ENCODE results near the gene MID2. TPM values are rescaled to one million over a fixed set of nuclear protein-coding genes. Genes with fewer than 3 reads are reported as not detected.
"Not testable (repeated sequence)": the region's sequence is repeated elsewhere in the genome, so short reads cannot be mapped to it uniquely, and the experiment has no call there.

Gene MID2
- polyA plus RNA-seq, 1 experiment, result 1.6 TPM

GRCh38 chrX:107936434-107936730, 110.7 kb downstream of the MID2 start:
- no peaks in the 10 kb centered on the region for H3K9me3 ChIP-seq (ENCODE audit: control insufficient read depth, insufficient read depth, low read length)
- no peak overlapping the region for H3K27ac ChIP-seq (ENCODE audit: low read depth, low read length)
- ChIA-PET POLR2A (no interaction called here), CTCF (no interaction called here)
- H3K27me3 ChIP-seq (ENCODE audit: control insufficient read depth, insufficient read depth, low read length), result no peaks in the 10 kb centered on the region
- no peak for DNase-seq (ENCODE audit: low read depth, low spot score)
- no peak for TF ChIP-seq CTCF (IDR thresholded peaks at IDR 0.05; ENCODE audit: low read depth, low read length)
- H3K4me3 ChIP-seq (ENCODE audit: low read depth, low read length), result no peak overlapping the region

GRCh38 chrX:107940095-107940494, 114.4 kb downstream of the MID2 start:
- ChIA-PET POLR2A (no interaction called here), CTCF (no interaction called here)
- no peak for TF ChIP-seq CTCF (IDR thresholded peaks at IDR 0.05; ENCODE audit: low read depth, low read length)

GRCh38 chrX:107955337-107955736, 129.7 kb downstream of the MID2 start:
- DNase-seq (ENCODE audit: low read depth, low spot score); H3K27me3 ChIP-seq (ENCODE audit: control insufficient read depth, insufficient read depth, low read length); H3K9me3 ChIP-seq (ENCODE audit: control insufficient read depth, insufficient read depth, low read length); H3K4me3 ChIP-seq (ENCODE audit: low read depth, low read length); POLR2A ChIA-PET; H3K27ac ChIP-seq (ENCODE audit: low read depth, low read length); CTCF ChIA-PET: not testable (repeated sequence)

More at GRCh38 chrX:107940095-107940494, 114.4 kb downstream of the MID2 start:
- Histone ChIP-seq H3K27ac (ENCODE audit: low read depth, low read length) (no peak overlapping the region), H3K4me3 (ENCODE audit: low read depth, low read length) (no peak overlapping the region), H3K9me3 (ENCODE audit: control insufficient read depth, insufficient read depth, low read length) (no peaks in the 10 kb centered on the region), H3K27me3 (ENCODE audit: control insufficient read depth, insufficient read depth, low read length) (no peaks in the 10 kb centered on the region)
- no peak for DNase-seq (ENCODE audit: low read depth, low spot score)

- no peaks in the 10 kb centered on the region for H3K9me3 ChIP-seq (ENCODE audit: control insufficient read depth, insufficient read depth, low read length)
- DNase-seq (ENCODE audit: low read depth, low spot score), result no peak
- H3K27me3 ChIP-seq (ENCODE audit: control insufficient read depth, insufficient read depth, low read length), result no peaks in the 10 kb centered on the region
- ChIA-PET CTCF (interaction anchor here (1.8 kb wide), 1 partner anchor 10 kb away, joined by 4 read pairs; no protein-coding TSS in a partner anchor), POLR2A (no interaction called here)
- H3K4me3 ChIP-seq (ENCODE audit: low read depth, low read length), result no peak overlapping the region
- TF ChIP-seq CTCF (IDR thresholded peaks at IDR 0.05; ENCODE audit: low read depth, low read length), result no peak
- no peak overlapping the region for H3K27ac ChIP-seq (ENCODE audit: low read depth, low read length)
Measured at GRCh38 chrX:107968623-107969022, 143.0 kb downstream of the MID2 start.

GRCh38 chrX:107970073-107970472, 144.4 kb downstream of the MID2 start:
- no peak for TF ChIP-seq CTCF (IDR thresholded peaks at IDR 0.05; ENCODE audit: low read depth, low read length)
- ChIA-PET POLR2A (no interaction called here), CTCF (interaction anchor here (1.8 kb wide), 1 partner anchor 8 kb away, joined by 4 read pairs; no protein-coding TSS in a partner anchor)

GRCh38 chrX:107971636-107972035, 146.0 kb downstream of the MID2 start:
- Histone ChIP-seq H3K4me3 (ENCODE audit: low read depth, low read length) (no peak overlapping the region), H3K27ac (ENCODE audit: low read depth, low read length) (no peak overlapping the region), H3K9me3 (ENCODE audit: control insufficient read depth, insufficient read depth, low read length) (no peaks in the 10 kb centered on the region), H3K27me3 (ENCODE audit: control insufficient read depth, insufficient read depth, low read length) (no peaks in the 10 kb centered on the region)
- ChIA-PET POLR2A (no interaction called here), CTCF (no interaction called here)
- TF ChIP-seq CTCF (IDR thresholded peaks at IDR 0.05; ENCODE audit: low read depth, low read length), result no peak
- no peak for DNase-seq (ENCODE audit: low read depth, low spot score)

More at GRCh38 chrX:107970073-107970472, 144.4 kb downstream of the MID2 start:
- Histone ChIP-seq H3K9me3 (ENCODE audit: control insufficient read depth, insufficient read depth, low read length) (no peaks in the 10 kb centered on the region), H3K4me3 (ENCODE audit: low read depth, low read length) (no peak overlapping the region), H3K27ac (ENCODE audit: low read depth, low read length) (no peak overlapping the region), H3K27me3 (ENCODE audit: control insufficient read depth, insufficient read depth, low read length) (no peaks in the 10 kb centered on the region)
- no peak for DNase-seq (ENCODE audit: low read depth, low spot score)

Measured in AG04450 (cell line).